ENCODE measurements around the gene CNOT3.

DNA sequence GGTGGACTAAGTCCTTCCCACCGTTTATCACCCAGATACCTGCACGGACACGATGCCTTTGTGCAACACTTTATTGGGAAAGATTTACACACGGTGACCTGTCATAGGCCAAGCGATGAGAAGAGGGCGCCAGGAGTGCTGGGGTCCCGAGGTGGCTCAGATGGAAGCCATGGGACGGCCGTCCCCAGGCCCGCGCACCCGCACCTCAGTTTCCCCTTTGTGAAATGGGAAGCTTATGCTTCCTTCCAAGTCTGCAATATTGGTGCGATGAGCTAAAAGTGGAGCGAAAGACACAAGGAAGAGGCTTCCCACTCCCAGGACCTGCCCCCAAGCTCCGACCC is 35.8 kb downstream of the CNOT3 start:
- TF ChIP-seq EZH2 (IDR thresholded peaks at IDR 0.05) (no peak), POLR2AphosphoS5 (IDR thresholded peaks at IDR 0.05; ENCODE audit: borderline replicate concordance, low read depth, low read length) (no peak)

Measured in SK-N-MC (cell line).